Right atrium auricular region (tissue), 2 donors: ENCODE data around the gene RPP30. TPM values are rescaled to one million over a fixed set of nuclear protein-coding genes. Genes with fewer than 3 reads are reported as not detected.

Experiments
- DNase-seq: peaks from one replicate; pipeline ENCODE4 v3.0.0-alpha.2; 2019; ENCODE audit warnings: low spot score
- H3K27ac ChIP-seq, 2 donors: fragments of 200-600 bp; sonication (generic); 1 replicate in 1 of 2; 2 replicates in 1 of 2; pipeline ENCODE4 v1.5.1; 2016 to 2019
- H3K27me3 ChIP-seq, 2 donors: fragments of 200-600 bp; sonication (generic); one replicate each; pipeline versions ENCODE4 v1.5.1 to v1.6.0; 2017 to 2019
- H3K36me3 ChIP-seq: fragments of 200-600 bp; sonication (generic); one replicate; pipeline ENCODE4 v1.5.1; 2016
- H3K4me1 ChIP-seq, 2 donors: fragments of 200-600 bp; sonication (generic); one replicate each; pipeline versions ENCODE4 v1.5.1 to v1.6.0; 2017 to 2019
- H3K4me3 ChIP-seq, 2 donors: fragments of 200-600 bp; sonication (generic); 1 replicate in 1 of 2; 2 replicates in 1 of 2; pipeline ENCODE4 v1.5.1; 2017 to 2019; ENCODE audit warnings: mild to moderate bottlenecking in 1 of 2, moderate library complexity in 1 of 2
- H3K9me3 ChIP-seq, 2 donors: fragments of 200-600 bp; sonication (generic); one replicate each; pipeline ENCODE4 v1.5.1; 2019
- total RNA-seq, 2 donors: library from RNA; depleted of rRNA; stranded (reverse); fragments of >200 nt; gene quantifications; one replicate each; pipeline ENCODE4 v1.1.0, GENCODE V29; 2016
- TF ChIP-seq, protein P1 (sequence below), 2 donors: fragments of 200-600 bp; sonication (generic); IDR thresholded peaks; one replicate each; pipeline ENCODE4 v1.5.1; 2019; ENCODE audit warnings: antibody characterized with exemption in 2 of 2

Gene RPP30
- total RNA-seq, 2 donors from 2014 or later, result 23.3 to 24.6 TPM

DNA sequence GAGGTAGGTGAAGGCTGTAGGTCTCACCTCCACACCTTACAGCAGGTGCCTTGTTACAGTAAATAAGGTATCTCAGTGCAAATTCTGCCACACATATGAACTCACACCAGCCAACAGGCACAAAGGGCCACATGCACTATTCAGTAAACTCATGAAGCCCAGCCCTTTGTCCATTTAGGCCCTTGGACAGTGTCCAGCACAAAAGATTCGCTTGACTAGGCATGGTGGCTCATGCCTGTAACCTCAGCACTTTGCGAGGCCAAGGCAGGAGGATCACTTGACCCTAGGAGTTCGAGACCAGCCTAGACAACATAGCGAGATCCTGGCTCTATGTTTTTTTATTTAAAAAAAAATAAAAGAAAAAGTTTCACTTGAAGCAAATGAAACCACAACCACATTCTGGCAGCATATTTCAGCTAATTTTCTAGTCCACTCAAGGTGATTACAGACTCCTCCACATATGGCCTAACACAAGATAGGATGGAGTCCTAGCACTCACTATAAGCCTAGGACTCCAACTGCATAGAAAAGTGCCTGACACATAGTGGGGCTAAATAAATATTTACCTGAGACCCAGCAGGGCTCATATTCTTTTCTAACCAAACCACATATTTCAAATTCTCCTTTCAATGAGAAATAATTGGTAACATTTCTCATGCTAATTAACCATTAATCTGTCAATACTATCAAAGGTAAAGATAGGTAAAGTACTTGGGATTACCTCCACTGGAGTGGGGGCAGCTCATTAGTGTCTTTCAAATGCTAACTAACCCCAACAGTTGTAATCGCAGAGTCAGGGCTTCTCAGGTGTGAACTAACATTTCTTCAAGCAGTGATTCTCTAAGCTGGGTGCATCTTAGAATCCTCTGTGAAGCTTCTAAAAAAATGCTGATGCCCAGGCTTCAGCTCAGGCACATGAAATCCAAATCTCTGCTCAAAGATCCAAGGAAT, 53.6 kb downstream of the RPP30 start:
- peak overlapping the region; percentile 43 to 92 for H3K27ac ChIP-seq
- no peaks in the 10 kb centered on the region for H3K27me3 ChIP-seq
- no peak for DNase-seq
- no peaks in the 10 kb centered on the region for H3K9me3 ChIP-seq
- peaks cover 5% of the 10 kb centered on the region for H3K36me3 ChIP-seq
- H3K4me3 ChIP-seq, result no peak overlapping the region
- TF ChIP-seq, protein P1, sequence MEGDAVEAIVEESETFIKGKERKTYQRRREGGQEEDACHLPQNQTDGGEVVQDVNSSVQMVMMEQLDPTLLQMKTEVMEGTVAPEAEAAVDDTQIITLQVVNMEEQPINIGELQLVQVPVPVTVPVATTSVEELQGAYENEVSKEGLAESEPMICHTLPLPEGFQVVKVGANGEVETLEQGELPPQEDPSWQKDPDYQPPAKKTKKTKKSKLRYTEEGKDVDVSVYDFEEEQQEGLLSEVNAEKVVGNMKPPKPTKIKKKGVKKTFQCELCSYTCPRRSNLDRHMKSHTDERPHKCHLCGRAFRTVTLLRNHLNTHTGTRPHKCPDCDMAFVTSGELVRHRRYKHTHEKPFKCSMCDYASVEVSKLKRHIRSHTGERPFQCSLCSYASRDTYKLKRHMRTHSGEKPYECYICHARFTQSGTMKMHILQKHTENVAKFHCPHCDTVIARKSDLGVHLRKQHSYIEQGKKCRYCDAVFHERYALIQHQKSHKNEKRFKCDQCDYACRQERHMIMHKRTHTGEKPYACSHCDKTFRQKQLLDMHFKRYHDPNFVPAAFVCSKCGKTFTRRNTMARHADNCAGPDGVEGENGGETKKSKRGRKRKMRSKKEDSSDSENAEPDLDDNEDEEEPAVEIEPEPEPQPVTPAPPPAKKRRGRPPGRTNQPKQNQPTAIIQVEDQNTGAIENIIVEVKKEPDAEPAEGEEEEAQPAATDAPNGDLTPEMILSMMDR (IDR thresholded peaks at IDR 0.05), result no peak
- peaks cover 0 to 33% of the 10 kb centered on the region in 2 donors for H3K4me1 ChIP-seq

DNA sequence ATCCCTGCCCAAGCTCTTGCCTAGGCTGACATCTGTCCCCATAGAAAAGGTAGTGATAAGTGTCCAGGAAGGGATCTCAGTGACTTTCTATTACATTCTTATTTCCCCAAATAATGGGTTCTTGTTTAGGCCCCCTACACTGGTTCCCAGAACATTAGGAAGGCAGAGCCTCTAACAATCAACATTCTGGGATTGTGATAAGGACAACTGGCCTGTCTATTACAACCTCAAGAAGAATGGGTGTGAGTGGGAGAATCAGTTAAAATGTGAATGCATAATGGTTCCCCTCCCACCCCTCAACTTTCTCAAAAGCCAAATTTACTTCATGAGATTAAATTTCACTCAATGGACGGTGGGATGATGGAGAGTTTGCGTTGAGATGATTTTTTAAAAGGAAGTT, 55.5 kb downstream of the RPP30 start:
- H3K4me1 ChIP-seq, result peaks cover 0 to 44% of the 10 kb centered on the region in 2 donors
- H3K4me3 ChIP-seq, result no peak overlapping the region
- no peaks in the 10 kb centered on the region for H3K36me3 ChIP-seq
- TF ChIP-seq, protein P1 (IDR thresholded peaks at IDR 0.05), result no peak
- no peaks in the 10 kb centered on the region for H3K27me3 ChIP-seq
- H3K27ac ChIP-seq, result peak overlapping the region in 1 of 2 donors; percentile 94
- H3K9me3 ChIP-seq, result no peaks in the 10 kb centered on the region
- DNase-seq, result no peak

DNA sequence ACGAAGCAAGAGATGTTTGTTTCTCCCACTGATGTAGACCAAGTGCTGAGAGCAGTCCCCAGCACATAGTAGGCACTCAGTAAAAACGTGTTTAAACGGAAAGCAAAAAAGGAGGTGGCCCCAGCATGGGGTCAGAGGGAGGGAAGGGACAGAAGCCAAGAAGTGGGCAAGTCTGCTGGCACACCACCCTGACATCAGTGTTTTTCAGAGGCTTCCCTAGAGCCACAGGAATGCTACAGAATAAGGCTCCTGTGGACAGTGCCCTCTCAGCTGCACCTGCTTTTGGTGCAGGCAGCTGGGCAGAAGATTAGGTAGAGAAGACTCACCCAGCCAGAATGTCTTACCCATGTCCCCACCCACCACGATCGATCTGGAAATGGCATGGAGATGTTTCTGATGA, 57.4 kb downstream of the RPP30 start:
- H3K4me3 ChIP-seq, result no peak overlapping the region
- peak overlapping the region; percentile 80 to 94 for H3K27ac ChIP-seq
- H3K4me1 ChIP-seq, result peaks cover 0 to 42% of the 10 kb centered on the region in 2 donors
- H3K27me3 ChIP-seq, result no peaks in the 10 kb centered on the region
- no peaks in the 10 kb centered on the region for H3K36me3 ChIP-seq
- DNase-seq, result no peak
- no peaks in the 10 kb centered on the region for H3K9me3 ChIP-seq
- TF ChIP-seq, protein P1 (IDR thresholded peaks at IDR 0.05), result no peak

DNA sequence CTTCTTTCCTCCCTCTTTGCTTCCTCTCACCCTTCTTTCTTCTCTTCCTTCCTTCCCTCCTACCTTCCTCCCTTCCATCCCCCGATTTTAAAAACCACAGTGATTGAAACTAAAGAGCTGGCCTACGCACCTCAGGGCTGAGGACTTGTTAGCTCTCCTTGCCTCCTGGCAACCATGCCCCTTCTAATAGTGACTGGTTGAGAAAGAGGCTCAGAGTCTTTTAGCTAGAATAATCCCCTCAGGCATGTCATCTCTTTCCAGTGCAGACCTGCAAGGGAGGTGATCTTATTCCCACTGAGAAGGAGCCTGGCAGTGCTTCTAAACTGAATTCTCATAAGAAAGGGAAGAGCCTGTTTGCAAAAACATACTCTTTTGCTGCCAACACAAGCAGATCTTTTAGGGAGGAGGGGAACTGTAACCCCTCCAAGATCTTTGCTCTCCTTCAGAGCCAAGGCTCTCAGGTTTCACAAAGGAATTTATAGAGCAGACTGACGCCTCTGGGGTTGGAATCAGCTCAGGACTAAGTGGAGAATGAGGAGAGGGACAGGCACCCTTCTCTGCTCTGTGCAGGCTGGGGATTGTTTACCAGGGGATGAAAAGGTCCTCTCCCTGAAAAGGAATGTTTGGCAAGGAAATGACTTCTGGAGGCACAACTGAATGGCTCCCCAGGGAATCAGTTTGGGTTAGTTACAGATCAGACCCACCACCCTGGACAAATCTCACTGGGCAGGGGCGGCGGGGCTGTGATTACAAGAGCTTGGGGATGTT, 58.5 kb downstream of the RPP30 start:
- peak overlapping the region; percentile 4 to 8 for H3K4me3 ChIP-seq
- TF ChIP-seq, protein P1 (IDR thresholded peaks at IDR 0.05), result no peak
- H3K4me1 ChIP-seq, result peaks cover 0 to 34% of the 10 kb centered on the region in 2 donors
- peak overlapping the region; percentile 80 to 94 for H3K27ac ChIP-seq
- DNase-seq, result no peak
- H3K9me3 ChIP-seq, result no peaks in the 10 kb centered on the region
- no peaks in the 10 kb centered on the region for H3K27me3 ChIP-seq
- H3K36me3 ChIP-seq, result no peaks in the 10 kb centered on the region

DNA sequence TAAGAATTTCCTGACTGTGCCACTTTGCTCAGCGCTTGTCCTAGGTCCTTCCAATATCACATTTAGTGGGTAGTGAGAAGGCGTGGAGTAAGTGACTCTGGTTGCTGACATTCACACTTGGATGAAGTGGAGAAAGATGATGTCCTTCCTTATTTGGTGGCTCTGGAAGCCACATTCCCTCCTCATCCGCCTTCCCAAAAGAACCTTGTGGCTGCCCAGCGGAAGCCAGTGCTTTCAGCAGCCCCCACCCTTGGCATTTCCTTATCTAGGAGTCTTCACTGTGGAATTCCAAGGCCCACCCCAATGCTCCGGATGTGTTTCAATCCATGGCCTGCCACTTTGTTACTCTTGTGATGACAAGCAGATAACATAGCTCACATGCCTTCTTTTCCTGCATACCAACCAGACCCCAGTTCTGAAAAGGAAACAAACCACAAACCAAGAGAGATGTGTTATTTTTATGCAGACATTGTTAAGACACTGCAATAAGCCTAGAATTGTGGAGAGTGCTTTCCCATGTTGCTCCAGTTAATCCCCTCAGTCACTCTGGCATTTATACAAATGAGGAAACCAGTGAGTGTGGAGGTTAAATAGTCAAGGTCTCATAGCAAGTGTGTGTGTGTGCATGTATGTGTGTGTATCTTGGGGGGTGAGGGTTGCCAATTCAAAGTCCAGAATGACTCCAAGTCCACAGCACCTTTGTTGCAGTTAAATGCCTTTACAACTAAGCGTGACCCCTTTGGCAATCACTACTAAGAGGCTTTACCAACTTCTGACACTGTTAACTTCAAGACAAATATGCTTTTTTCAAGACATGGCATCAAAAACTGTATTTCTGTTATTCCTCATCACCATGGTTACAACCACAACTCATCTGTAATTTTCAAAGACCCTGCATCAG, 59.4 kb downstream of the RPP30 start:
- no peaks in the 10 kb centered on the region for H3K9me3 ChIP-seq
- peaks cover 0 to 40% of the 10 kb centered on the region in 2 donors for H3K4me1 ChIP-seq
- DNase-seq, result peak; percentile 90
- H3K36me3 ChIP-seq, result no peaks in the 10 kb centered on the region
- peak overlapping the region; percentile 80 to 94 for H3K27ac ChIP-seq
- H3K4me3 ChIP-seq, result no peak overlapping the region
- TF ChIP-seq, protein P1 (IDR thresholded peaks at IDR 0.05), result no peak
- H3K27me3 ChIP-seq, result no peaks in the 10 kb centered on the region
